Measurements from ENCODE around the gene MED16. TPM values are rescaled to one million over a fixed set of nuclear protein-coding genes. Genes with fewer than 3 reads are reported as not detected.

MED16 gene
- total RNA-seq, 1 donor from 2014 or later = 46.1 TPM

- DNase-seq (peak; percentile 75), ATAC-seq (peak; percentile 35 to 37)
- Histone ChIP-seq H3K27me3 (ENCODE audit: low read depth) (peaks cover 57% of the 10 kb centered on the region), H3K4me3 (peak within 1 kb of the TSS; percentile 47), H3K4me1 (peaks cover 39% of the 10 kb centered on the region), H3K9me3 (no peaks in the 10 kb centered on the region), H3K27ac (no peak within 1 kb of the TSS), H3K36me3 (no peaks in the 10 kb centered on the region)
- intact Hi-C loops (cut with DNase I) = no loop called here
- TF ChIP-seq CTCF (IDR thresholded peaks at IDR 0.05) = peak; percentile 52
Observed at GRCh38 chr19:917323-918151, 24.6 kb upstream of the MED16 start, which contains the start of gene KISS1R. Gene KISS1R, plus strand, starts transcription at chr19:917333. Its CDS starts 170 bp downstream, at chr19:917503.

GRCh38 chr19:916645-917322 lies 23.8 kb upstream of the MED16 start:
- H3K36me3 ChIP-seq = no peaks in the 10 kb centered on the region

GRCh38 chr19:913080-913748 lies 20.2 kb upstream of the MED16 start, which contains the start of gene R3HDM4:
Gene R3HDM4, minus strand, starts transcription at chr19:913219. Its CDS starts 62 bp downstream, at chr19:913157.
- peaks cover 26% of the 10 kb centered on the region for H3K27me3 ChIP-seq (ENCODE audit: low read depth)
- DNase-seq = peak; percentile 87
- H3K4me1 ChIP-seq = peaks cover 45% of the 10 kb centered on the region
- TF ChIP-seq CTCF (IDR thresholded peaks at IDR 0.05) = no peak
- H3K4me3 ChIP-seq = peak within 1 kb of the TSS; percentile 79
- no peaks in the 10 kb centered on the region for H3K9me3 ChIP-seq
- intact Hi-C loops (cut with DNase I) = no loop called here
- H3K27ac ChIP-seq = peak within 1 kb of the TSS; percentile 96
- H3K36me3 ChIP-seq = no peaks in the 10 kb centered on the region
- ATAC-seq = peak; percentile 74 to 81

More at GRCh38 chr19:916645-917322, 23.8 kb upstream of the MED16 start:
- DNase-seq (no peak), ATAC-seq (peak in 1 of 2 donors; percentile 3)
- Histone ChIP-seq H3K9me3 (no peaks in the 10 kb centered on the region), H3K4me1 (peaks cover 39% of the 10 kb centered on the region), H3K27ac (no peak overlapping the region), H3K27me3 (ENCODE audit: low read depth) (peaks cover 57% of the 10 kb centered on the region), H3K4me3 (peak overlapping the region; percentile 47)
- intact Hi-C loops (cut with DNase I) = no loop called here
- TF ChIP-seq CTCF (IDR thresholded peaks at IDR 0.05) = no peak

- Histone ChIP-seq H3K4me1 (peaks cover 42% of the 10 kb centered on the region), H3K27ac (peak overlapping the region; percentile 96), H3K4me3 (peak overlapping the region; percentile 79), H3K36me3 (no peaks in the 10 kb centered on the region), H3K9me3 (no peaks in the 10 kb centered on the region), H3K27me3 (ENCODE audit: low read depth) (peaks cover 19% of the 10 kb centered on the region)
- intact Hi-C loops (cut with DNase I) = no loop called here
- TF ChIP-seq CTCF (IDR thresholded peaks at IDR 0.05) = no peak
- no peak for DNase-seq
- no peak for ATAC-seq
Observed at GRCh38 chr19:912181-913079, 19.4 kb upstream of the MED16 start.
